Loucy (cell line): ENCODE data around the gene TMEM97.

Source experiments
- H2AFZ ChIP-seq: fragments of 200-600 bp; sonication (generic); 2 replicates; pipeline ENCODE4 v1.6.0; 2016; ENCODE audit warnings: antibody characterized with exemption, mild to moderate bottlenecking, low read length, moderate library complexity
- H3F3A ChIP-seq: fragments of 200-600 bp; 2 replicates; pipeline ENCODE4 v1.6.0; 2016; ENCODE audit warnings: antibody characterized with exemption, low read depth, mild to moderate bottlenecking
- H3K27me3 ChIP-seq: fragments of 200-600 bp; sonication (generic); 2 replicates; pipeline ENCODE4 v1.6.1; 2014; ENCODE audit warnings: low read length, mild to moderate bottlenecking; ENCODE audit not compliant: insufficient read depth, poor library complexity, severe bottlenecking
- H3K36me3 ChIP-seq: fragments of 200-600 bp; sonication (generic); 2 replicates; pipeline ENCODE4 v1.6.1; 2016; ENCODE audit warnings: low read length; ENCODE audit not compliant: insufficient read depth
- H3K4me1 ChIP-seq: fragments of 200-600 bp; sonication (generic); 2 replicates; pipeline ENCODE4 v1.5.1; 2014; ENCODE audit warnings: low read length, mild to moderate bottlenecking; ENCODE audit not compliant: insufficient read depth, poor library complexity, severe bottlenecking
- H3K4me2 ChIP-seq: fragments of 200-600 bp; sonication (generic); 2 replicates; pipeline ENCODE4 v1.6.0; 2014; ENCODE audit warnings: antibody characterized with exemption, low read length, low read depth, mild to moderate bottlenecking; ENCODE audit not compliant: poor library complexity, severe bottlenecking
- H3K4me3 ChIP-seq: fragments of 200-600 bp; sonication (generic); 2 replicates; pipeline ENCODE4 v1.5.1; 2014; ENCODE audit warnings: low read length, mild to moderate bottlenecking, mixed read lengths; ENCODE audit not compliant: poor library complexity, severe bottlenecking
- H3K79me2 ChIP-seq: fragments of 200-600 bp; sonication (generic); 2 replicates; pipeline ENCODE4 v1.6.1; 2014; ENCODE audit warnings: low read length; ENCODE audit not compliant: insufficient read depth
- H3K9ac ChIP-seq: fragments of 200-600 bp; sonication (generic); 2 replicates; pipeline ENCODE4 v1.6.0; 2014; ENCODE audit warnings: mild to moderate bottlenecking, low read depth, low read length, moderate library complexity; ENCODE audit not compliant: poor library complexity, severe bottlenecking
- H3K9me2 ChIP-seq: fragments of 200-600 bp; sonication (generic); replicated peaks from 2 replicates; pipeline ENCODE4 v1.6.1; 2016; ENCODE audit warnings: low read depth, low read length, mixed read lengths
- H3K9me3 ChIP-seq: fragments of 200-600 bp; sonication (generic); 2 replicates; pipeline ENCODE4 v1.6.1; 2014; ENCODE audit warnings: mild to moderate bottlenecking, antibody characterized with exemption, low read length, low read depth; ENCODE audit not compliant: insufficient read depth
- H4K20me1 ChIP-seq: fragments of 200-600 bp; sonication (generic); 2 replicates; pipeline ENCODE4 v1.6.0; 2014; ENCODE audit warnings: antibody characterized with exemption, low read length, mild to moderate bottlenecking; ENCODE audit not compliant: insufficient read depth, poor library complexity, severe bottlenecking
- CTCF ChIP-seq: fragments of 200-600 bp; sonication (generic); conservative IDR thresholded peaks from 2 replicates; pipeline ENCODE4 v1.5.1; 2014; ENCODE audit warnings: mild to moderate bottlenecking, antibody characterized with exemption, low read length
- EZH2phosphoT487 ChIP-seq: fragments of 200-600 bp; IDR thresholded peaks from 2 replicates; pipeline ENCODE4 v1.6.1; 2018; ENCODE audit warnings: antibody characterized with exemption, mild to moderate bottlenecking, moderate library complexity, borderline replicate concordance

TMEM97 gene

GRCh38 chr17:28313841-28314240 is 5.2 kb upstream of the TMEM97 start:
- H3K9ac ChIP-seq: no peak overlapping the region
- no peaks in the 10 kb centered on the region for H3K36me3 ChIP-seq
- H3K9me2 ChIP-seq: no peaks in the 10 kb centered on the region
- H3K27me3 ChIP-seq: no peaks in the 10 kb centered on the region
- H2AFZ ChIP-seq: no peak overlapping the region
- no peaks in the 10 kb centered on the region for H3K9me3 ChIP-seq
- TF ChIP-seq CTCF: no peak
- no peak for TF ChIP-seq EZH2phosphoT487
- peaks cover 14% of the 10 kb centered on the region for H3K79me2 ChIP-seq
- H4K20me1 ChIP-seq: no peaks in the 10 kb centered on the region
- H3K4me3 ChIP-seq: no peak overlapping the region
- no peak overlapping the region for H3K4me2 ChIP-seq
- peaks cover 14% of the 10 kb centered on the region for H3K4me1 ChIP-seq
- H3F3A ChIP-seq: no peaks in the 10 kb centered on the region

- Histone ChIP-seq H3K27me3 (no peaks in the 10 kb centered on the region), H3K9me3 (no peaks in the 10 kb centered on the region), H3K4me3 (no peak overlapping the region), H3K4me1 (peaks cover 30% of the 10 kb centered on the region), H3K9me2 (no peaks in the 10 kb centered on the region), H3K4me2 (no peak overlapping the region), H3K9ac (no peak overlapping the region), H3K36me3 (no peaks in the 10 kb centered on the region), H4K20me1 (peaks cover 18% of the 10 kb centered on the region), H3K79me2 (peaks cover 35% of the 10 kb centered on the region), H2AFZ (no peak overlapping the region), H3F3A (peaks cover 2% of the 10 kb centered on the region)
- TF ChIP-seq EZH2phosphoT487 (no peak), CTCF (no peak)
These were observed 2.9 kb upstream of the TMEM97 start for GRCh38 chr17:28315846-28316705.

DNA sequence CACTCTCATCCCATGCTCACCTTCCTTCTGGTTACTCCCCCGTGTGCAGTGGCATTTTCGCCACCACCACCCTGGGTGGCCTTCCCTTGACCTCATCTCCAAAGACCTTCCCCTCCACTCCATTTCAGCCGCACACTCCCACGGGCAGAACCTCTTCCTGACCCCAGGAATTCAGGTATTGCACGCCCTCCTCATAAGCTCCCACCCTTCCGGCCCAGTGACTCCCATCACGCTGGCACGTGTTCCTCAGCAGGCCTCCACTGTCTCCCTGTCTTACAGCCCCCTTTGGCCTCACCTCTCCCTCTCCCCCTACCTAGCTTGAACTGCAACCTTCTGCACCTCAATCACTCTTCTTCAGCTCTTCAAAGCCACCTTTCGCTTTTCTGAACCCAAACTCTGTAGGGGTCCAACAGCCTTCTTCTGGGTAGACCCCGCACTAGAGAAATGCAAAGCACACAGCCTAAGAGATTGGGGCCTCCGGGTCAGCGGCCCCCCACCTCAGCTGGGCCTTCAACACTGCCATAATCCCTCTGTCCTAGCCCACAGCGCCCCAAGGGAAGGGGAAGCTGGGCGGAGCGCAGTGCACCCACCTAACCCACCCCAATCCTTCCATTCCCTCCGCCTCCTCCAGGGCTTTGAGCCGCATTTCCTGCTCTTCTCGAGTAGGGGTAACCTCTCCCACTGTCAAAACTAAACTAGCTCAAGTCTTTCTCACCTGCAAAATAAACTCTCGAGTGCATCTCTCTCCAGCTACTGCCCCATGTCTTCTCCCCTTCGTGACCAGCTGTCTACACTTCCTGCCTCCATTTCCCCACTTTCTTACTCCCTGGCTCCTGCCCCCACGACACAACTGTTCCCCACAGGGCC is 1.7 kb upstream of the TMEM97 start:
- Histone ChIP-seq H2AFZ (no peak overlapping the region), H3K9me3 (no peaks in the 10 kb centered on the region), H3K79me2 (peaks cover 47% of the 10 kb centered on the region), H3K4me2 (peak overlapping the region; percentile 97), H3K36me3 (no peaks in the 10 kb centered on the region), H3K27me3 (no peaks in the 10 kb centered on the region), H3K9me2 (no peaks in the 10 kb centered on the region), H3K4me1 (peaks cover 43% of the 10 kb centered on the region), H3K9ac (peak overlapping the region; percentile 98), H3F3A (peaks cover 3% of the 10 kb centered on the region), H4K20me1 (peaks cover 30% of the 10 kb centered on the region), H3K4me3 (peak overlapping the region; percentile 98)
- TF ChIP-seq EZH2phosphoT487 (no peak), CTCF (no peak)
